Neutrophil (primary cell): ENCODE measurements around the gene RASSF10.
"Not testable (repeated sequence)": the region's sequence is repeated elsewhere in the genome, so short reads cannot be mapped to it uniquely, and the experiment has no call there.

Experiments used
- H3K27ac ChIP-seq: fragments of 200-600 bp; sonication (generic); 2 replicates; pipeline ENCODE4 v1.5.1; 2016; ENCODE audit warnings: mild to moderate bottlenecking, moderate library complexity
- H3K27me3 ChIP-seq: fragments of 200-600 bp; sonication (generic); 2 replicates; pipeline ENCODE4 v1.6.0; 2016; ENCODE audit warnings: mild to moderate bottlenecking
- H3K36me3 ChIP-seq: fragments of 200-600 bp; sonication (generic); 2 replicates; pipeline ENCODE4 v1.5.1; 2017
- H3K4me1 ChIP-seq, 2 experiments: fragments of 200-600 bp in 1 of 2; sonication (generic) in 1 of 2; 1 replicate in 1 of 2; 2 replicates in 1 of 2; pipeline versions ENCODE4 v1.5.1 to v1.6.1; 2013 to 2016; ENCODE audit warnings: low read depth in 1 of 2, low read length in 1 of 2, mild to moderate bottlenecking in 1 of 2, moderate library complexity in 1 of 2; ENCODE audit not compliant: control insufficient read depth in 1 of 2, insufficient read depth in 1 of 2
- H3K4me3 ChIP-seq, 2 experiments: fragments of 200-600 bp in 1 of 2; sonication (generic) in 1 of 2; 1 replicate in 1 of 2; 2 replicates in 1 of 2; pipeline ENCODE4 v1.5.1; 2013 to 2016; ENCODE audit warnings: low read depth in 1 of 2, low read length in 1 of 2, mild to moderate bottlenecking in 1 of 2, moderate library complexity in 1 of 2
- H3K9me3 ChIP-seq: fragments of 200-600 bp; sonication (generic); 2 replicates; pipeline ENCODE4 v1.5.1; 2016
- TF ChIP-seq, protein P1 (sequence below): fragments of 200-600 bp; sonication (generic); IDR thresholded peaks from 2 replicates; pipeline ENCODE4 v1.5.1; 2016; ENCODE audit warnings: antibody characterized with exemption

Gene RASSF10

GRCh38 chr11:13042873-13043342 is 33.8 kb downstream of the RASSF10 start:
- no peaks in the 10 kb centered on the region for H3K36me3 ChIP-seq
- no peaks in the 10 kb centered on the region for H3K9me3 ChIP-seq
- TF ChIP-seq, protein P1, sequence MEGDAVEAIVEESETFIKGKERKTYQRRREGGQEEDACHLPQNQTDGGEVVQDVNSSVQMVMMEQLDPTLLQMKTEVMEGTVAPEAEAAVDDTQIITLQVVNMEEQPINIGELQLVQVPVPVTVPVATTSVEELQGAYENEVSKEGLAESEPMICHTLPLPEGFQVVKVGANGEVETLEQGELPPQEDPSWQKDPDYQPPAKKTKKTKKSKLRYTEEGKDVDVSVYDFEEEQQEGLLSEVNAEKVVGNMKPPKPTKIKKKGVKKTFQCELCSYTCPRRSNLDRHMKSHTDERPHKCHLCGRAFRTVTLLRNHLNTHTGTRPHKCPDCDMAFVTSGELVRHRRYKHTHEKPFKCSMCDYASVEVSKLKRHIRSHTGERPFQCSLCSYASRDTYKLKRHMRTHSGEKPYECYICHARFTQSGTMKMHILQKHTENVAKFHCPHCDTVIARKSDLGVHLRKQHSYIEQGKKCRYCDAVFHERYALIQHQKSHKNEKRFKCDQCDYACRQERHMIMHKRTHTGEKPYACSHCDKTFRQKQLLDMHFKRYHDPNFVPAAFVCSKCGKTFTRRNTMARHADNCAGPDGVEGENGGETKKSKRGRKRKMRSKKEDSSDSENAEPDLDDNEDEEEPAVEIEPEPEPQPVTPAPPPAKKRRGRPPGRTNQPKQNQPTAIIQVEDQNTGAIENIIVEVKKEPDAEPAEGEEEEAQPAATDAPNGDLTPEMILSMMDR = no peak
- H3K27ac ChIP-seq = no peak overlapping the region
- peaks cover 22% of the 10 kb centered on the region for H3K27me3 ChIP-seq
- no peak overlapping the region for H3K4me3 ChIP-seq
- no peaks in the 10 kb centered on the region for H3K4me1 ChIP-seq

- Histone ChIP-seq H3K27ac (no peak overlapping the region), H3K36me3 (no peaks in the 10 kb centered on the region), H3K9me3 (no peaks in the 10 kb centered on the region), H3K4me3 (no peak overlapping the region), H3K27me3 (peaks cover 22% of the 10 kb centered on the region), H3K4me1 (no peaks in the 10 kb centered on the region)
- TF ChIP-seq, protein P1 = no peak
Measured at GRCh38 chr11:13043912-13044628, 35.0 kb downstream of the RASSF10 start.

- not testable (repeated sequence) for H3K9me3 ChIP-seq, H3K36me3 ChIP-seq, H3K27ac ChIP-seq, H3K4me1 ChIP-seq, H3K4me3 ChIP-seq
- peaks cover 22% of the 10 kb centered on the region for H3K27me3 ChIP-seq
Measured at GRCh38 chr11:13045089-13045488, 36.0 kb downstream of the RASSF10 start.

DNA sequence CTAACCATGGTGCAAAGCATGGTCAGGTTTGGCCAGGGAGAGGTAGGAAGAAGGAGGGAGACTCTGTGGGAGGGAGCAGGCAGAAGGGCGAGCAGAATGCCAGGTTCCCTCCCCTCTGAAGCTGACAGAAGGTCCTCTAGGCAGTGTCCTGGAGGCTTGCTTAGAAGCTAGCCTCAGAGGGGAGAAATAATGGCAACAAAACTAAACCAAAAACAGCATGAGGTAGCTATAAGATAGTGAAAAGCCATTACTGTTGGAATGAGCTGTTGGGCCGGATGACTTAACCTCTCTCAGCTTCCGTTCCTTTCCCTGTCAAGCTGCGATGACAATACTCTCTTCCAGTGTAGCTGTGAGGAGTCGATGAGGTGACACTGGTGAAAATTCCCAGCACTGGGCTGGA is 36.6 kb downstream of the RASSF10 start:
- no peaks in the 10 kb centered on the region for H3K36me3 ChIP-seq
- no peak overlapping the region for H3K27ac ChIP-seq
- peaks cover 20% of the 10 kb centered on the region for H3K27me3 ChIP-seq
- H3K4me3 ChIP-seq = no peak overlapping the region
- TF ChIP-seq, protein P1 = no peak
- no peaks in the 10 kb centered on the region for H3K9me3 ChIP-seq
- no peaks in the 10 kb centered on the region for H3K4me1 ChIP-seq

GRCh38 chr11:13046637-13047570 is 37.8 kb downstream of the RASSF10 start:
- Histone ChIP-seq H3K36me3 (no peaks in the 10 kb centered on the region), H3K4me3 (no peak overlapping the region), H3K4me1 (no peaks in the 10 kb centered on the region), H3K27ac (no peak overlapping the region), H3K9me3 (no peaks in the 10 kb centered on the region), H3K27me3 (peaks cover 10% of the 10 kb centered on the region)
- TF ChIP-seq, protein P1 = no peak

DNA sequence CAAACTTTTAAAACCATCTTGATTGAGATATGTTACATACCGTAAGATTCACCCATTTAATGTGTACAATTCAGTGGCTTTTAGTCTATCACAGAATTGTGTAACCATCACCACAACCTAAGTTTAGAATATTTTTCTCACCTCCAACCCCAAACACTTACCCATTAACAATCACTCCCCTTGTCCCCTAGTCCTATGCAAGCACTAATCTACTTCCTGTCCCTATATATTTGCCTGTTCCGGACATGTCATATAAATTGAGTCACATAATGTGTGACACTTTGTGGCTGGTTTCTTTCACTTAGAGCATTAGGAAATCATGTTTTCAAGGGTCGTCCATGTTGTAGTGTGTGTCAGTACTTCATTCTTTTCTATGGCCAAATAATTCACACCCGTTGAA is 38.8 kb downstream of the RASSF10 start:
- no peak overlapping the region for H3K4me3 ChIP-seq
- TF ChIP-seq, protein P1 = no peak
- no peak overlapping the region for H3K27ac ChIP-seq
- peaks cover under 1% of the 10 kb centered on the region for H3K27me3 ChIP-seq
- no peaks in the 10 kb centered on the region for H3K4me1 ChIP-seq
- no peaks in the 10 kb centered on the region for H3K36me3 ChIP-seq
- H3K9me3 ChIP-seq = no peaks in the 10 kb centered on the region
